NCI-H82 (cell line): Measurements from ENCODE around the gene SMAD7.
A peak's percentile ranks its signal among the peaks of the same experiment; 100 is the strongest.

ENCODE experiments used
- DNase-seq: peaks from one replicate; lab custom pipeline; 2025; lab: John Stamatoyannopoulos, UW

SMAD7 gene

DNA sequence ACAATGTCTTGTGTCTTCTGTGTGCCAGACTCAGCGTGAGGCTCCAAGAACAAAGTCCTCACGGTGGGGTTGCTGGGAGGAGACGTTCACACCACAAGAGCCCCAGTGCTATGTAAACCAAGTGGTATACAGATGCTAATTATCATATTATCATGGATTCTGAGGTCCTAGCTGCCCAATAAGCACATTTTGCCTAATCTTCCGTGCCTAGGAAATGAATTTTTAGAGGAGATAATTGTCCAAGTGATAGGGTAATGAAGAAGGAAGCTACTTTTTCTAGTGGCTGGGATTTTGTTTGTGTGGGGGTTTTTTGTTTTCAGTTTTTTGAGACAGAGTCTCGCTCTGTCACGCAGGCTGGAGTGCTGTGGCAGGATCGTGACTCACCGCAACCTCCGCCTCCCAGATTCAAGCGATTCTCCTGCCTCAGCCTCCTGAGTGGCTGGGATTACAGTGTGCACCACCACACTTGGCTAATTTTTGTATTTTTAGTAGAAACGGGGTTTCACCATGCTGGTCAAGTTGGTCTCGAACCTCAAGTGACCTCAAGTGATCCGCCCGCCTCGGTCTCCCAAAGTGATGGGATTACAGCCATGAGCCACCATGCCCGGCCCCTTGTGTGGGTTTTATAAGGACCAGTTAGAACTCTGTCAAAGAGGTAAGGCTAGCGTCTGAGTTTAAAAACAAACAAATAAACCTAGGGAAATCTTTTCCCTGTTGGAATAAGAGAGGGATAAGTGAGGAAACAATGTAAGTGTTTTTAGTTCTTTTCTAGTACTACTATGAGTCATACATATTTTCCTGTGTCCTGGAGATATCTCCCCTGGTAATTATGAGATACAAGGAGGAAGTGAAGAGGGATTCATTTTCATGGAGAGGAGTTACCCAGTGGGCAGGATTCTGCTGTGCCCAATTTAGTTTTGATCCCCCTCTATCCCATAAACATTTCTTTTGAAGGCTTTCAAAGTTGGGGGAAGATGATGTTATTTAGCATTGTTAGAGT, 9.5 kb upstream of the SMAD7 start:
- DNase-seq: no peak

DNA sequence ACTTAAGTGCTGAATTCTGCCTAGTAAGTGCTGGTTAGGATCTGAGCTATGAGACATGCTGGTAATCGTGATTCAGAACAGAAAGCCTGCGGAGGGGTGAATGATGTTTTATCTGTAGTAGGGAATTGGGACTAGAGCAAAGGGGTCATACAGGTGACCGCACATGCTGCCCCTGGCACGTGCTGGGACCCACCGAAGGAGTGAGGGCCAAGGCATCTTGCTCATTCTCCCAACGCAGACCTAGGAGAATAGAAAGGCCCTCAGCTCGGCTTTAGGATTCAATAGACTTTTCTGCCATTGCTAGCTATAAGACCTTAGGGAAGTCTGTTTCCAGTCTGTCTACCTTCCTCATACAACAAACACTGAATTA, 8.8 kb upstream of the SMAD7 start:
- DNase-seq: no peak

DNA sequence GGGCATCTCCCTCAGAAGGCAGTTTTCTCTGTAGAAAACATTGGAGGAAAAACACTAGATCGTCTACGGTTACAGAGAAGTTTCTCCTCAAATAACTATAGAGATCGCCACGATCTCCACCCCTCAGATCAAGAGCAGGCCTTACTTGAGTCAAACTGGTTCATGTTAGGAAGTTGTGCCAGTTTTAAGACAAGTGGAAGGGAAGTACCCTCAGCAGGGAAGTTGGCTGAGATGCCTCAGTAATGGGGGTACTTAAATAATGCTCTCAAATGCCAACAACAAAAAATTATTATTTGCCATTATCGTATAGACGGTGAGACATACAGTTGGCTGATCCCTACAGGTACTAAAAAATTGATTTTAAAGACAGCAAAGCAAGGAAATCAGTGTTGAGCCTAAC, 8.2 kb upstream of the SMAD7 start:
- DNase-seq: no peak

DNA sequence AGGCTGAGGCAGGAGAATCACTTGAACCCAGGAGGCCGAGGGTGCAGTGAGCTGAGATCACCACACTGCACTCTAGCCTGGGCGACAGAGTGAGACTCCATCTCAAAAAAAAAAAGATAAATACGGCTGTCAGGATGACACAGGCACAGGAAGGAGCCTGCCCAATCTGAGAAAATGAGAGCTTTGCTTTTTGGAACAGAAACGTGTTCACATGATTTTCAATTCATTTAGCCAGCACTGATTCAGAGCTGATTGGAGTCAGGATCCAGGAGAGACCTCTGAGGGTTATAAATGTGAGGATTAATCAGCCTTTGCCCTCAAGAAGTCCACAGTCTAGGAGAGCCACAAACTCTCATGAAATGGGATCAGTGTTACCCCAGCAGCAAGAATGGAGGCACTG, 6.9 kb upstream of the SMAD7 start:
- no peak for DNase-seq

DNA sequence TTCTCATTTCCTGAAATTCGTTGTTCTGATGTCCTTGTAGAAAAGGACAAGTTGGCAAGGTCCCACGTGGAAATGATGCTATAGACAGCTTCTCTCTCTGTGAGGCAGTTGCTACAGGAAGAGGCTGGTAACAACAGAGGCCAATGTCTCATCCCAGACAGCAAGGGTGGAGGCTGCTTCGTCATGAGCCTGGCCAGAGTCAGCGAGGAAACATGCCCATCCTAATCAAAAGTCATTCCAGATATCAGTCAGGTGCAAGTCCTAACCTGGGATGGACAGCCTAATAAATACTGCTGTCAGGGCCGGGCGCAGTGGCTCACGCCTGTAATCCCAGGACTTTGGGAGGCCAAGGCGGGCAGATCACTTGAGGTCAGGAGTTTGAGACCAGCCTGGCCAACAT, 6.4 kb upstream of the SMAD7 start:
- no peak for DNase-seq

DNA sequence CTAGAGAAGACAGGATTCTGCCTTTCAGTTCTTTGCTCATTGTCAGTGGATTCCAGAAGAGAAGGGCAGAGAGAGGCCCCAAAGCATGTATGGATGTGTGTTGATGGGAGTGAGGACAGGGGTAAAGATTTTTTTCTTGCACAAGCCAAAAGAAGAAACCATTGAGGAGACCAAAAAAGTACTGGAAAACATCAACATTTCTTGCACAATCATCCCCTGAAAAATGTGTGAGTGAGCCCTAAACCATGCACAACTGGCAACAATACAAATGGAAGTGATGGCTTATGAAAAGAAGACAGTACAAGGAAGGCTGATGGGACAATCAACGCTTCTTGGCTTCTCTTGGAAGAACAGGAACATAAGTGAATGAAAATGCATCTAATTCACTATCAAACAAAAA, 5.6 kb upstream of the SMAD7 start:
- no peak for DNase-seq

DNA sequence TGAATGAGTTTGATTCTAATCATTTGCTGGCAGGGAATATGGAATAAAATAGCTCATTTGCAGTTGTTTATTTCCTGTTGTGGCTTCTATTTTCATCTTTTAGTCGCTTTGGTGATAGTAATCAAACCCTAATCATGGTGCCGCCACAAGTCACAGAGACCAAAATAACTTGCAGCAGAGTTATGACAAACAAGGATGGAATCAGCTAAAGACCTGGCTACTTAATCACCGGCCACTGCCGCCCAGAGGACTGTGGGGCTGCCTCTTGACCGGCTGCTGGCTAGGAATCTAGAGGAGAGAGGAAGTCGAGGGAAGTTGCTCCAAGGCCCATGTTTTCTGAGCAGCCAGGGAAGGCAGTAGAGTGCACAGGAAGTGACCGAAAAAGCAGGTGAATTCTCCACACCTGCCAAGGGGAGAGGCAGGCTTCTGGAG, 5.1 kb upstream of the SMAD7 start:
- DNase-seq: no peak

DNA sequence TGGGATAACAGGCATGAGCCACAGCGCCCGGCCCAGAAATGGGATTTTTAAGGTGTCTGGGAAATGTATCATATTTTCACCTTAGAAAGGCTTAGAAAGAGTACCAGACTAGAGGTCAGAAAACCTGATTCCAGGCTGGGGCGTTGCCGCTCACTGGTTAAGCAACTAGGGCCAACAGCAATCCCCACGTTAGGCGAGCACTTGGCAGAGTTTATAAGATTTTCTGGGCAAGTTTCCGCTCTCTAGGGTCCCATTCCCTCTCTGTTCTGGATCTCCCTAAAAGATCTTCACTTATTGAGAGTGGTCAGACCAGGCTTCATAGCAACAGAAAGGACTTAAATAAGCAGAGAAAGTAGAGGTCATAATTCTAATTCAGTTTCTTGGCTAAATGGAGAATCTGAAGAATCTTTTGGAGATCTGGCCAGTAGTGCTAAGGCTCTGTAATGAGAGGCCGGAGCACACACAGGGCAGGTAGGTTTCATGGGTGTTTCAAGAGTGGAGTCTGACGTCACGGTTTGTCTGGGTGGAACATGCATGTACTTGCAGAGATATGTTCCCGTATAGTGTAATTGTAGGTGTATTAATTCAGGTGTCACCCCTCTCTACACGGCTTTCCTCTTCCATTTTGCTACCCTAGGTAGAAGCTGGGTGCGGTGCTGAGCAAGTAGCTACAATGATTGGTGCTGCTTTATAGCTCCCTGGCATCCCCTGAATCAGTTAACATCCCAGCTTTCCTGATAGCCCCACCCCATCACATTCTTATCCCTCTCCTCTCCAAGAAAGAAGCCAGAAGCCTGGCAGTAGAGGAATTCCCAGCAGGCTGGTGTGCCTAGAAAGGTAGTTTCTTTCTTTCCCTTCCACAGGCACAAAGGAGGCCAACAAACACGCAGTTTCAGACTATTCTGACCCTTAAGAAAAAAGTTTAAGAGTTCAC, 4.4 kb upstream of the SMAD7 start:
- DNase-seq: no peak

DNA sequence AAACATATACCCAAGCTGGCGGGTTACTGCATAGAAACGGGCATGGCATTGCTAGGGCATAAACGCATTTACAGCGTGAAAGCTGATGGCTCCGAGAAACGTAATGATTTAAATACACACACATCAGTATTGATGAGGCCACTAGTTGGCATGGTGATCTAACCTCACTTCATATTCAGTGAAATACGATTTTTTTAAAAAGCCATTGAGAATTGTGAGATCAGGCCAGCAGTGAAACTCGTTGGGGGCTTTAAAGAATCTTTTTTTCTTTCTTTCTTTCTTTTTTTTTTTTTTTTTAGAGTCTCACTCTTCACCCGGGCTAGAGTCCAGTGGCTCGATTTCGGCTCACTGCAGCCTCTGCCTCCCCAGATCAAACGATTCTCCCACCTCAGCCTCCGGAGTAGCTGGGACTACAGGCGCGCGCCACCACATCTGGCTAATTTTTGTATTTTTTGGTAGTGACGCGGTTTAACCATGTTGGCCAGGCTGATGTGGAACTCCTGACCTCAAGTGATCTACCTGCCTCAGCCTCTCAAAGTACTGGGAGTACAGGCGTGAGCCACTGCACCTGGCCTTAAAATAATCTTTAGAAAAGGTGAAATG, 2.4 kb upstream of the SMAD7 start:
- DNase-seq: no peak

DNA sequence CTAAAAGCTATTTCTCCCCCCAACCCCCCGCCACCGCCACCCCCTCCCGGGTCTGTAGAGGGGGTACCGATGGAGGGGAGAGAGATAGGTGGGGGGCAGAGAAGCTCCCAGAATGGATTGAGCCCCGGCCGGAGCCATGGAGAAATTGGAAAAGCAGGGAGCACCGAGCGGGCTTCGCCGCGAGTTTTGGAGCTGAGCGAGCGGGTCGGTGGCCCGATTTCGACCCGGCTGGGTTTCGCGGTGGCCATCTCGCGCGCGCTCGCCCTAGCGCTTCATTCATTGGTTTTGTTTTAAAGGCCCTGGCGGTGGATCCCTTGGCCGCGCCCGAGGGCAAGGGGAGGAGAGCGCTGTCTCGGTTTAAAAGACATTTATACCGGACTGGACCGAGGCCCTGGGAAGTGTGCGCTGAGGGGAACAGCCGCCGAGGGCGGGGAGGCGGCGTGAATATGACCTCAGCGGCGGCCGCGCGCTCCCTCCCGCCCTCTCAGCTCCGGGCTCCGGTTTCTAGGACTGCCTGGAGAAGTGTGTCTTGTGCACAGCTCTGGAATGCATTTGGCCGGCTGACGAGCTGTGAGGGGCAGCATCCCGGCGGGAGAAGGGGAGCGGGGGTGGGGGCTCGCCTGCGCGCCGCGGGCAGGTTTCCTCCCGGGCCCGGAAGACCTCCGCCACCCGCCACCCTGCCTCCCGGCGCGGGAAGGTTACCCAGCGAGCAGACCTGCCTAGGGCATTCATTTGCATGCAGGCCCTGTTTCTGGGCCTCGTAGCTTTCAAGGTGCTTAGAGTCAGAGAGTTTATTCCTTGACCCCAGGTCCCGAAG, 1.7 kb upstream of the SMAD7 start:
- DNase-seq: peak; percentile 82

DNA sequence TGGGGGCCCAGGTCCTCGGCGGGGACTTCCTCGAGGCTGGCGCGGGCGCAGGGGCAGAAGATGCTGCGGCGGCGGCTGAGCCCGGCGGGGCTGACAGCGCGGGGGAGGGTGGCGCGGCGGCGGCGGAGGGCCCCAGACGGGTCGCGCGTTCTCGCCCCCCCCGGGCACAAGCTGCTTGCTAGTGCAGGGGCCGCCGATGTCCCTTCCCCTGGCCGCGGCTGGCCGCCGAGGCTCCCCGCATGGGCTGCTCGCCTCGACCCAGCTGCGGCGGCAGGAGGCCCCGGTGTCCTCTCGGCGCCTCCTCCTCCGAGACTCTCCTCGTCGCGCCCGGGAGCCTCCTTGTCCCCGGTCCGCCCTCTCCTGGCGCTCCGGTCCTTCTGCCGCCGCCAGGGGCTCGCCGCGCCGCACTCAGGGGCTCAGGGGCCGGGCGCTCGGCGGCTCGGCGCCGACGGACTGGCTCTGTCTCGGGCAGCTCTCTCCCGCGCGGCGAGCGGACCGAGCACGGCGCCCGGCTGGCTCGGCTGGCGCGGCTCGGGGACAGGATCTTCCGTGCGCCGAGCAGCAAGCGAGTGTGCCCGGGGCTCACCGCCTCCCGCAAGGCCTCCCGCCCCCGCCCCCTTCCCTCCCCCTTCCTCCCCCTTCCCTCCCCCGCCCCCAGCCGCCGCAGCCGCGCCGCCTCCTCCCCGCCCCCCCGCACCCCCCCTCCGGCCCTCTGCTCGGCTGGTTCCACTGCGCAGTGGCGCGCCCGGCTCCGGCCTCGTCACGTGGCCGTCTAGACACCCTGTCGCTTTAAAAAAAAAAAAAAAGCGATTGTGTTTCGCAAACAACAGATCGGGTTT, 902 bp upstream of the SMAD7 start:
- DNase-seq: peak; percentile 90

DNA sequence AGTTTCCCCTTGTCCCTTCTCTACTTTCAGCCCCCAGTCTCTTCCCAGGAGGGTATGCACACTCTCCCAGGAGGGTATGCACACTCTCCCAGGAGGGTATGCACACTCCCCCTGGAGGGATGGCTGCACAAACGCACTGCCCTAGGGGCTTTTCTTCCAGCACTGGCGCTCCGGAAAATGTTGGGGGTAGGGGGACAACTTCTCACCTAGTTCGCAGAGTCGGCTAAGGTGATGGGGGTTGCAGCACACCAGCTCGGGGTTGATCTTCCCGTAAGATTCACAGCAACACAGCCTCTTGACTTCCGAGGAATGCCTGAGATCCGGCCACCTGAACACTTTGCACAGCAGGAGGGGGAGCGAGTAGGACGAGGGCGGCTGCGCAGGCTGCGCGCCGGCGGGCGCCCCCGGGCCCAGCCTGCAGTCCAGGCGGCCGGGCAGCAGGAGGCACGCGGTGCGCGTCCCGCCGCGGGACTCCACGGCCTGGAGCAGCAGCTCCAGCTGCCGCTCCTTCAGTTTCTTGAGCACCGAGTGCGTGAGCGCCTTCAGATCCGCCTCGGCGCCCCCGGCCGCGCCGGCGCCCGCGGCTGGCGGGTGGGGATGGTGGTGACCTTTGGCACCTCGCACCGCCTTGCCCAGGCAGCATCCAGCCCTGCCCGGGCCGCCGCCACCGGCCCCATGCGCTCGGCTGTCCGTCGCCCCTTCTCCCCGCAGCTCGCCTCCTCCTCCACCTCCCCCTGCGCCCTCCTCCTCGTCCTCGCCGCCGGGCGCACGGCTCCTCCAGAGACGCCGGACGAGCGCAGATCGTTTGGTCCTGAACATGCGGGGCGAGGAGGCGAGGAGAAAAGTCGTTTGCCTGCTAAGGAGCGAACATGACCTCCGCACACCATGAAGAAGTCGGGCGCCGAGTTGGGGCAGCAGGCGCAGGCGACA, 894 bp downstream of the SMAD7 start:
- DNase-seq: peak; percentile 72

DNA sequence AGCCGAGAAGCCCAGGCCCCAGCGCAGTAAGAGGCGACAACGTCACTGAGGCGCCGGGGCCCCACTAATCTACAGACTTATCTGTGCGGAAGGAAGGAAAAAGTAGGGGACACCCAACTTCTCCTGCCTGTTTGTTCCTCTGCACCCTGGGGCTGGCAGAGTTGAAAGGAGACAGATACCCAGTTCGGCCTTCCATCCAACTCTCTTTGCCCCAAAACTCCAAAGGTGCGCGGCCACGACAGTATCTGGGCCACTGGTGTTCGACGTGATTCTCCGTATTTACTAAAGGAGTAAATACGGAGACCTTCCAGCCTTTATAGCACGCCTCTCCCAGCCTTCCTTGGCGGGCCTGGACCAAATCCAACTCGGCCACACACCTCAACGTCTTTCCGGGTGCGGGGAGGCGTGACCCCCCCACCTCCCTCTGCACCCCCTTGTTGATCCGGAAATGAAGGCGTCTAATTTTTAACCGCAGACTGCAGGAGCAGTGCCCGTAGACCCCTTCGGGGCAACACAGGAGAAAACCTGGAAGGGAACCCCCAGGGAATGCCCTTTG, 1.6 kb downstream of the SMAD7 start:
- DNase-seq: peak; percentile 46

DNA sequence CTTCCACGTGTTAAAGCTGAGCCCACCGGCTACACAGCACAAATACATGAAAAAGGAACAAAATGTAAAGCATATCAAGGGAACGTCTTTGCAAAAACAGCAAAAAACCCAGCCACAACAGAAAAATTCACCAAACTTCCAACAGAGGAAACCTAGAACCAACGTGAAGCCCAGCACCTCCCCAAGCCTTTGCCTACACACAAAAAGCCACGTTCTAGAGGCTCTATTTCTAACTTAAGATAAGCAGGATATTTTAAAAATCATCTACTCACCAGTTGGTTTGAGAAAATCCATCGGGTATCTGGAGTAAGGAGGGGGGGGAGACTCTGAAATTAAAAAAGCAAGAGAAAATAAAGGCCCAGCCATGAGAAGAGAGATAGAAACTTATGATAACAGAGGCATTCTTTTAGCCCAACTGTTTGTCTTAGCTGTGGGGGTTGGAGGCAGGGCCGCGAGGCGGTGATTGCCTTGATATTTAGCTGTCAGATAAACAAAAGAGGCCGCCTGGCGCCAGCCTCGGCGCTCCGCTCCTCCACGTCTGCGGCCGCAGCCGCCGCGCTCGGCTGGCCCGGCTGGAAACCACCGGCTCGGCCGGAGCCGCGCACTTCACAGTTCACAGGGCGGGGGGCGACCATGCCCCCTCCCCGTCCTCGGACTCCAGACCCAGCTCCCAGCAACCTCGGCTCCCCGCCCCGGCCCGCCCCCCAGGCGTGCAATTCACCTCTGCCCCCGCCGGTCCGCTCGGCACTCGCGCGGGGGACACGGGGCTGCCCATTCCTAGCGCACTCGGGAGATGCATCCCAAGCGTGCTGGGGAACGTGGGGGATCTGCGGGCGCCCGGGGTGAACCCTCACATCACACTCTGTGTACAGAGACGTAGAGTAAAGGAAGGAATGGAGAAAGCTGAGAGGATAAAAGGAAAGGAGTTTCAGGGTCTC, 2.4 kb downstream of the SMAD7 start:
- peak; percentile 65 for DNase-seq

DNA sequence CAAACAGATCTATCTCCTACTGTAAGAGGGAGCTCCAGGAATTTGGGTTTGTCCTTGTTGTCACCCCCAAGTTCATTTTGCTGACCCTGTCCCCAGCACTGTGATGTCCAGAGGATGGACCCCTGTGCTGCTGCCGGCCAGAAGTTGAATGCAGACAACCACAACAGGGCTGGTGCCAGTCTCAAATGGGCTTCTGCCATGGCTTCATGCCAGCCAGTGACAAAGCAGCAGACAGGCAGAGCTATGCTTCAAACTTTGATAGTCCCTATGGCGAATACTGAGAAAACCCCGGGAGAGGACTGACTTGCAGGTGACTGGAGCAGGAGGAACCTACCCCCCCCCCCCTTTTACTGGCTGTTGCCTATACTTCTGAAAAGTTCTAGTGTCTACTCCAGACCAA, 3.2 kb downstream of the SMAD7 start:
- no peak for DNase-seq

DNA sequence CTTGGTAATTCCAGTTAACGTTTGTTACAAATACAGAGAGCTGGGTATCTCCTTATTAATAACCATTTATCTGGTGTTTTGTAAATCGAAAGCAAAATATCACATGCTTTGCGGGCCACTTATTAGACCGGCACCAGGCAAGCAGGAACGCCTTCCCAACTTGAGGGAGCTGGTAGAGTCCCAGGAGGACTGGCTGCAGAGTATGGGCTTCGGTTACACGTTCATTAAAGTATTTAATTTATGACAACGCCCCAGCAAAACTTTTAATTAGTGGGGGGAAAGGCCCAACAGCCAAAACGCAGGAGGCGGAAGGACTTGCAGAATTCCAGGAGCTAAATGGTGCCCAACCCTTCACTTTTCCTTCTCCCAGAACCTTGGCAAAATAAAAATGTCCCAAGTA, 3.7 kb downstream of the SMAD7 start:
- DNase-seq: no peak

DNA sequence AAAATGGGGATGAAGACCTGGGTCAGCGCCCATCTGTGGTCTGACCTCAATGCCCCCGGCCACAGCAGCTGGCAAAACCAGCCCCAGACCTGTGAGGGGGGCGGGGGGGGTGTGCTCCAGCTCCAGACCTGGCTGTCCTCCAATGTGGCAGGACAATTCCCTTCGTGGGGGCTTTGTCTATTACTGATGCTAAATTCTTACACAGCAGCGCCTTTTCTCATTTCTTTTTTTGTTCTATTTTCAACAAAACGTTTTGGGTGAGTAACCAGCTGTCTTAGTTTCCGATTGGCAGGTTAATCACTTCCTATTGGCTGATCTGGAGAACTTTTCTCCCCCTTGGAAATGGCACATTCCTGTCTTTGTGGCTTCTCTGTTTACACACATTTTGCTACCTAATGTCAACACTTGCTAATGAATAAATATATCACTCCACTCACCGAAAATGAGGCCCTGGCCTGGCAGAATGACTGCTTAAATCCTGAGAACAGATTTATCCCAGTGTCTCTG, 4.4 kb downstream of the SMAD7 start:
- peak; percentile 14 for DNase-seq

DNA sequence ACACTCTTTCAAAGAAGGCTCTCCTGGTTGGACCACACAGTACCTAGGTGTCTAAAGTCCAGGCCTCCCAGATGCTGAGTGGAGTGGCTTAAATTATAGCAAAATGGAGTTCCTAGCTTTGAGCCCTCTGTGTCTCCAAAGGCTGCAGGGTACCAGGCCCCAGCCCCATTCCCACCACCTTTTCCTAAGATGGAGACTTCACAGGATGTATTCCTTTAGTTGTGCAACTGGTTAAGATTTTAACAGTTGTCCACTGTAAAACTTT, 4.9 kb downstream of the SMAD7 start:
- no peak for DNase-seq
